ENCODE results near the gene ZBTB17.
A peak's percentile ranks its signal among the peaks of the same experiment; 100 is the strongest.
"Not testable (repeated sequence)": the region's sequence is repeated elsewhere in the genome, so short reads cannot be mapped to it uniquely, and the experiment has no call there.

Gene ZBTB17

DNA sequence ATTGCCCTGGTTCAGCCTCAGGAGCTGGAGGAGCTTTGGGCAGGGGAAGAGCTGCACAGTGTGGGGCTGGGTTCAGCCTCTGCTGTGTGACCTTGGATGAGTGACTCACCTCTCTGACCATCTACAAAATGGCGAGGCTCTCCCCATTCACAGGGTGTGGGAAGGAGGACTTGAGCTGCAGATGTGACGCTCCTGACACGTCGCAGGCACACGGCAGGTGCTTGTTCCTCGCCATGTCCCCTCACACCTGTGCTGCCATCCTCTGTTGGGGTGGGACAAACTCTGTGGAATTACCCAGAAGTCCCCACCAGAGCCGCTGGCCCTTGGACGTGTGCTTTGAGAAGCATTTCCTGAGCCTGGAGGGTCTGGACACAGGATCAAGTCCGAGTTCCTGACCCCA, 45.0 kb upstream of the ZBTB17 start:
- WGBS, 2 donors (ENCODE audit: extremely low coverage in 2 of 2, insufficient read length in 2 of 2, insufficient replicate concordance in 1 of 2), result no CpG with 5 or more reads among the region's 9 CpGs

DNA sequence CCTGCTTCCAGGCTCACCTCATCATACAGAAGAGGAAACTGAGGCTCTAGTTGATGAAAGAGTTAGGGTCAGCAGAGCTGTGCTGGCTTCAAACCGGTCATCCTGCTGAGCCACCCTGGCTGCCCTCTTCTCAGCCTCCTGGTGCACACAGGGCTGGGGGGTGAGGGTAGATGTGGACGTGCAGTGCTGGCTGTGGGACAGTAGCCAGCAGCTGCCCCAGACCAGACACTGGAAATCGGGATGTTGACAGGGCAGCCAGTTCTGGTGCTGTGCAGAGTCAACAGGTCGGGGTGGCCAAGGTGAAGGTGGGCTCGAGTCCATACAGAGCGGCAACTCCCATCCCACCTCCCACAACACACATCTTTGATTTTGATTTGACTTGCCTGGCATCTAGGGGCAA, 44.4 kb upstream of the ZBTB17 start:
- Histone ChIP-seq H3K23ac (ENCODE audit: low read depth, low read length, poor library complexity) (peak overlapping the region; percentile 62), H4K91ac (ENCODE audit: low read depth, low read length, poor library complexity) (no peak overlapping the region), H3K9me3 (replicated peaks in 1 of 2; ENCODE audit: control insufficient read depth in 2 of 2, insufficient read depth in 1 of 2, low read depth in 1 of 2, low read length in 2 of 2) (no peaks in the 10 kb centered on the region), H3K27me3 (ENCODE audit: control insufficient read depth in 3 of 3, insufficient read depth in 3 of 3, low read depth in 1 of 3, low read length in 3 of 3) (peaks cover 0 to 93% (median under 1%) of the 10 kb centered on the region in 3 experiments), H2BK12ac (ENCODE audit: low read length) (no peak overlapping the region), H2BK120ac (ENCODE audit: low read depth, low read length) (no peak overlapping the region), H3K9ac (ENCODE audit: low read depth, low read length, poor library complexity) (peak overlapping the region; percentile 22), H3K4me2 (ENCODE audit: insufficient read depth, low read length, poor library complexity, severe bottlenecking) (no peak overlapping the region), H2BK15ac (ENCODE audit: low read length) (no peak overlapping the region), H2AK5ac (ENCODE audit: low read depth, low read length) (peak overlapping the region; percentile 58), H2AFZ (ENCODE audit: low read length) (no peak overlapping the region), H4K8ac (ENCODE audit: low read depth, low read length) (no peak overlapping the region), H2BK5ac (ENCODE audit: low read length) (peak overlapping the region; percentile 21), H3K79me1 (ENCODE audit: low read depth, low read length) (no peaks in the 10 kb centered on the region), H3K18ac (ENCODE audit: low read length) (no peak overlapping the region), H3K27ac (replicated peaks; ENCODE audit: low read length) (no peak overlapping the region), H3K4me1 (ENCODE audit: control insufficient read depth in 2 of 2, insufficient read depth in 1 of 2, low read depth in 1 of 2, low read length in 2 of 2) (peaks cover 9 to 14% of the 10 kb centered on the region in 2 donors), H3K36me3 (replicated peaks in 1 of 2; ENCODE audit: control insufficient read depth in 2 of 2, insufficient read depth in 2 of 2, low read length in 2 of 2) (no peaks in the 10 kb centered on the region), H3K4ac (ENCODE audit: low read length) (no peak overlapping the region), H3K14ac (ENCODE audit: low read length) (no peak overlapping the region), H3K4me3 (ENCODE audit: low read length in 2 of 2) (no peak overlapping the region)
- DNase-seq (ENCODE audit: low spot score), result no peak
- WGBS, 2 donors (ENCODE audit: extremely low coverage in 2 of 2, insufficient read length in 2 of 2, insufficient replicate concordance in 1 of 2), result no CpG with 5 or more reads among the region's 6 CpGs

More for the DNA sequence above, 45.0 kb upstream of the ZBTB17 start:
- H3K4ac ChIP-seq (ENCODE audit: low read length); H3K79me1 ChIP-seq (ENCODE audit: low read depth, low read length); H3K14ac ChIP-seq (ENCODE audit: low read length); H3K4me3 ChIP-seq (ENCODE audit: low read length in 2 of 2); H2AK5ac ChIP-seq (ENCODE audit: low read depth, low read length); H3K23ac ChIP-seq (ENCODE audit: low read depth, low read length, poor library complexity); H3K9me3 ChIP-seq (replicated peaks in 1 of 2; ENCODE audit: control insufficient read depth in 2 of 2, insufficient read depth in 1 of 2, low read depth in 1 of 2, low read length in 2 of 2); H2BK12ac ChIP-seq (ENCODE audit: low read length); H2BK120ac ChIP-seq (ENCODE audit: low read depth, low read length); H3K36me3 ChIP-seq (replicated peaks in 1 of 2; ENCODE audit: control insufficient read depth in 2 of 2, insufficient read depth in 2 of 2, low read length in 2 of 2); H3K18ac ChIP-seq (ENCODE audit: low read length); H3K27ac ChIP-seq (replicated peaks; ENCODE audit: low read length); H2AFZ ChIP-seq (ENCODE audit: low read length); H4K91ac ChIP-seq (ENCODE audit: low read depth, low read length, poor library complexity); H2BK5ac ChIP-seq (ENCODE audit: low read length); H4K8ac ChIP-seq (ENCODE audit: low read depth, low read length); H2BK15ac ChIP-seq (ENCODE audit: low read length); DNase-seq (ENCODE audit: low spot score); H3K9ac ChIP-seq (ENCODE audit: low read depth, low read length, poor library complexity): not testable (repeated sequence)
- Histone ChIP-seq H3K27me3 (ENCODE audit: control insufficient read depth in 3 of 3, insufficient read depth in 3 of 3, low read depth in 1 of 3, low read length in 3 of 3) (peaks cover 0 to 89% (median 0%) of the 10 kb centered on the region in 3 experiments), H3K4me1 (ENCODE audit: control insufficient read depth in 2 of 2, insufficient read depth in 1 of 2, low read depth in 1 of 2, low read length in 2 of 2) (peaks cover 9 to 14% of the 10 kb centered on the region in 2 donors), H3K4me2 (ENCODE audit: insufficient read depth, low read length, poor library complexity, severe bottlenecking) (peak overlapping the region; percentile 14)

DNA sequence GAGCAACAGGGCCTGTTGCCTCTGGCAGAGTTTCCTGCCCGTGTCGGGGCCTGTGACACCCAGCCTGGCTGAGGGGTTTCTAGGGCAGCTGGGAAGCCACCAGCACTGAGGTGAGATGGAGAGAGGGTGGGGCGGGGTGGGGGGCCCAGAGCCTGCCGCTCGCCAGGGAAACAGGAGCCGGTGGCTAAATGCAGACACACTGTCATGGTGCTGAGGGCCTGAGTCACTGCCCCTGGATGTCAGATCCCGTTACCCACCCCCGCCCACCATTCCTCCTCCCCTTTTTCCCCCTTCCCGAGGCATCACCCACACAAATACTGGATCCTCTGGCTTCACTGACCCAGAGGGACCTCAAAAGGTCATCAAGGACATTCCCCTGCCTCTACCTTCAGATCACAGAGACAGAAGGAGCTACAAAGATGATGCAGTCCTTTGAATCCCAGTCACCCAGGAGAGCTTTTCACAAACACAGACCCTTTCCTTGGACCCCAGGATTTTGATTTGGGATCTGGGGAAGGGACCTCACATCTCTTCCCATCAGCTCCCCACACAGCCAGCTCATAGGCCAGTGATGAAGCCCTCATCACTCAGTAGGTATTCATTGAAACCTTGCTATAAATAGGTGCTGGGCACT, 43.9 kb upstream of the ZBTB17 start:
- no peak overlapping the region for H3K4me2 ChIP-seq (ENCODE audit: insufficient read depth, low read length, poor library complexity, severe bottlenecking)
- H2BK120ac ChIP-seq (ENCODE audit: low read depth, low read length), result no peak overlapping the region
- no peak overlapping the region for H3K23ac ChIP-seq (ENCODE audit: low read depth, low read length, poor library complexity)
- no CpG with 5 or more reads among the region's 9 CpGs for whole genome bisulfite sequencing, 2 donors (ENCODE audit: extremely low coverage in 2 of 2, insufficient read length in 2 of 2, insufficient replicate concordance in 1 of 2)
- H3K4ac ChIP-seq (ENCODE audit: low read length), result no peak overlapping the region
- no peak overlapping the region for H3K14ac ChIP-seq (ENCODE audit: low read length)
- peaks cover 9 to 16% of the 10 kb centered on the region in 2 donors for H3K4me1 ChIP-seq (ENCODE audit: control insufficient read depth in 2 of 2, insufficient read depth in 1 of 2, low read depth in 1 of 2, low read length in 2 of 2)
- no peak overlapping the region for H2BK15ac ChIP-seq (ENCODE audit: low read length)
- no peak for DNase-seq (ENCODE audit: low spot score)
- no peak overlapping the region for H2BK12ac ChIP-seq (ENCODE audit: low read length)
- peak overlapping the region; percentile 21 for H2BK5ac ChIP-seq (ENCODE audit: low read length)
- peaks cover 2% of the 10 kb centered on the region for H3K79me1 ChIP-seq (ENCODE audit: low read depth, low read length)
- H3K9ac ChIP-seq (ENCODE audit: low read depth, low read length, poor library complexity), result no peak overlapping the region
- peak overlapping the region; percentile 21 for H3K18ac ChIP-seq (ENCODE audit: low read length)
- no peaks in the 10 kb centered on the region for H3K9me3 ChIP-seq (replicated peaks in 1 of 2; ENCODE audit: control insufficient read depth in 2 of 2, insufficient read depth in 1 of 2, low read depth in 1 of 2, low read length in 2 of 2)
- H3K27me3 ChIP-seq (ENCODE audit: control insufficient read depth in 3 of 3, insufficient read depth in 3 of 3, low read depth in 1 of 3, low read length in 3 of 3), result peaks cover 0 to 93% (median 6%) of the 10 kb centered on the region in 3 experiments
- no peak overlapping the region for H2AFZ ChIP-seq (ENCODE audit: low read length)
- H2AK5ac ChIP-seq (ENCODE audit: low read depth, low read length), result no peak overlapping the region
- H4K91ac ChIP-seq (ENCODE audit: low read depth, low read length, poor library complexity), result no peak overlapping the region
- no peak overlapping the region for H4K8ac ChIP-seq (ENCODE audit: low read depth, low read length)
- no peak overlapping the region for H3K4me3 ChIP-seq (ENCODE audit: low read length in 2 of 2)
- no peaks in the 10 kb centered on the region for H3K36me3 ChIP-seq (replicated peaks in 1 of 2; ENCODE audit: control insufficient read depth in 2 of 2, insufficient read depth in 2 of 2, low read length in 2 of 2)
- no peak overlapping the region for H3K27ac ChIP-seq (replicated peaks; ENCODE audit: low read length)

GRCh38 chr1:16018749-16019643, 43.1 kb upstream of the ZBTB17 start:
- DNase-seq (ENCODE audit: low spot score), result no peak
- Histone ChIP-seq H3K27me3 (ENCODE audit: control insufficient read depth in 3 of 3, insufficient read depth in 3 of 3, low read depth in 1 of 3, low read length in 3 of 3) (peaks cover 0 to 96% (median 12%) of the 10 kb centered on the region in 3 experiments), H4K91ac (ENCODE audit: low read depth, low read length, poor library complexity) (peak overlapping the region; percentile 13), H2BK5ac (ENCODE audit: low read length) (no peak overlapping the region), H3K23ac (ENCODE audit: low read depth, low read length, poor library complexity) (peak overlapping the region; percentile 35), H3K27ac (replicated peaks; ENCODE audit: low read length) (no peak overlapping the region), H2AFZ (ENCODE audit: low read length) (no peak overlapping the region), H3K4ac (ENCODE audit: low read length) (no peak overlapping the region), H2BK15ac (ENCODE audit: low read length) (no peak overlapping the region), H3K4me3 (ENCODE audit: low read length in 2 of 2) (no peak overlapping the region), H3K18ac (ENCODE audit: low read length) (peak overlapping the region; percentile 21), H2BK12ac (ENCODE audit: low read length) (no peak overlapping the region), H3K9ac (ENCODE audit: low read depth, low read length, poor library complexity) (no peak overlapping the region), H3K4me1 (ENCODE audit: control insufficient read depth in 2 of 2, insufficient read depth in 1 of 2, low read depth in 1 of 2, low read length in 2 of 2) (peaks cover 9 to 20% of the 10 kb centered on the region in 2 donors), H3K14ac (ENCODE audit: low read length) (no peak overlapping the region), H3K4me2 (ENCODE audit: insufficient read depth, low read length, poor library complexity, severe bottlenecking) (no peak overlapping the region), H3K36me3 (replicated peaks in 1 of 2; ENCODE audit: control insufficient read depth in 2 of 2, insufficient read depth in 2 of 2, low read length in 2 of 2) (no peaks in the 10 kb centered on the region), H4K8ac (ENCODE audit: low read depth, low read length) (no peak overlapping the region), H3K79me1 (ENCODE audit: low read depth, low read length) (peaks cover 2% of the 10 kb centered on the region), H3K9me3 (replicated peaks in 1 of 2; ENCODE audit: control insufficient read depth in 2 of 2, insufficient read depth in 1 of 2, low read depth in 1 of 2, low read length in 2 of 2) (no peaks in the 10 kb centered on the region), H2AK5ac (ENCODE audit: low read depth, low read length) (peak overlapping the region; percentile 44), H2BK120ac (ENCODE audit: low read depth, low read length) (no peak overlapping the region)
- WGBS, 2 donors (ENCODE audit: extremely low coverage in 2 of 2, insufficient read length in 2 of 2, insufficient replicate concordance in 1 of 2), result no CpG with 5 or more reads among the region's 23 CpGs

All from neuronal stem cell (in vitro differentiated cells).